ENCODE results near the gene GOLGA2. TPM values are rescaled to one million over a fixed set of nuclear protein-coding genes. Genes with fewer than 3 reads are reported as not detected.

Gene GOLGA2
- total and polyA plus RNA-seq, 2 of the 13 experiments (the other 11 are each of a cell fraction or from before 2014, with no cell fraction given), result 45.3 to 45.8 TPM

DNA sequence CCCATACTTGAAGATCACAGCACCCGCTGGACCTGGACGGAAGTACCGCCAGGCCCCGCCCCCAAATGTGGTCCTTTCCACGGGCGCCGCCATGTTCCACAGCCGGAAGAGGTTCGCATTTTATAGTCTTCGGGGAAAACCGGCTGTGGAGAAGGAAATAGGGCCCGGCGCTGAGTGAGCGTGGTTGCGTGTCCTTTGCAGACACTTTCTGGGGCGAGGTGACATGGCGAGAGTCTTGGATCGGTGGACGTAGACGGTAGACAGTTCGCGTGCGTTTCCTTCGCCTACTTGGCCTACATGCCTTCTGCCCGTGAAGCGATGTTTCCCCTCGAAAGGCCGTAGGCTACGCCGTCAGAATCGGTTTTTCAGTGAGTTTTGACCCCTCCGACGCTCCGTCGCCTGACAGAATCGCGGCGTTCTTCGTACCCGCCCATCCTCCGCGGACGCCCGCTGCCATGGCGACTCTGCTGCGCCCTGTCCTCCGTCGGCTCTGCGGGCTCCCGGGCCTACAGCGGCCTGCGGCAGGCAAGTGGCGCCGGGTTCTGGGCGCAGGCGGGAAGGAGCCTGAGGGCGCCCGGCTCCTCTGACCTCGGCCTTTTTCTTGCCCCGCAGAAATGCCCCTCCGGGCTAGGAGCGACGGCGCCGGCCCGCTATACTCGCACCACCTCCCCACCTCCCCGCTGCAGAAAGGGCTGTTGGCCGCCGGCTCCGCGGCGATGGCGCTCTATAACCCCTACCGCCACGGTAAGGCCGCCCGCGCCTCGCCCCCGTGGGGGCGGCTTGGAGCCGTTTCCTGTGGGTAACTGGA lies 46.8 kb upstream of the GOLGA2 start, which contains the start of the genes COQ4 and TRUB2 (continued):
- TF ChIP-seq SMARCE1 (IDR thresholded peaks at IDR 0.05; ENCODE audit: borderline replicate concordance) (no peak), ZSCAN9 (CRISPR knock-in tag; IDR thresholded peaks at IDR 0.05; ENCODE audit: borderline replicate concordance) (no peak; the same call in 1 of the 2 replicates), SP5 (CRISPR knock-in tag; IDR thresholded peaks at IDR 0.05; ENCODE audit: borderline replicate concordance, low read depth) (peak; percentile 14; the same call in 1 of the 2 replicates), ZNF619 (CRISPR knock-in tag; IDR thresholded peaks at IDR 0.05) (0 out of 2 replicates have a peak, but pooled peaks have one; percentile 45), ZNF629 (CRISPR knock-in tag; conservative IDR thresholded peaks at IDR 0.05) (0 out of 2 replicates have a peak, but pooled peaks have one; percentile 12), ZNF841 (CRISPR knock-in tag; IDR thresholded peaks at IDR 0.05; ENCODE audit: borderline replicate concordance) (no peak), CEBPG (CRISPR knock-in tag; IDR thresholded peaks at IDR 0.05) (peak; percentile 40), SALL1 (CRISPR knock-in tag; IDR thresholded peaks at IDR 0.05) (peak; percentile 88), ZNF615 (CRISPR knock-in tag; IDR thresholded peaks at IDR 0.05; ENCODE audit: borderline replicate concordance) (no peak; the same call in none of the 2 replicates), ZKSCAN5 (CRISPR knock-in tag; IDR thresholded peaks at IDR 0.05) (no peak; the same call in 1 of the 2 replicates), ZNF382 (CRISPR knock-in tag; IDR thresholded peaks at IDR 0.05; ENCODE audit: borderline replicate concordance) (no peak), ZNF652 (CRISPR knock-in tag; IDR thresholded peaks at IDR 0.05; ENCODE audit: borderline replicate concordance, low read depth) (peak; percentile 36; the same call in 1 of the 2 replicates), FOSL1 (CRISPR knock-in tag; IDR thresholded peaks at IDR 0.05; ENCODE audit: borderline replicate concordance) (no peak), NCOA5 (CRISPR knock-in tag; IDR thresholded peaks at IDR 0.05) (no peak), ZNF253 (CRISPR knock-in tag; IDR thresholded peaks at IDR 0.05; ENCODE audit: borderline replicate concordance) (no peak), REL (CRISPR knock-in tag; conservative IDR thresholded peaks at IDR 0.05) (no peak), PRMT3 (CRISPR knock-in tag; IDR thresholded peaks at IDR 0.05; ENCODE audit: borderline replicate concordance, low read depth) (no peak)
- TF ChIP-seq, protein P1, sequence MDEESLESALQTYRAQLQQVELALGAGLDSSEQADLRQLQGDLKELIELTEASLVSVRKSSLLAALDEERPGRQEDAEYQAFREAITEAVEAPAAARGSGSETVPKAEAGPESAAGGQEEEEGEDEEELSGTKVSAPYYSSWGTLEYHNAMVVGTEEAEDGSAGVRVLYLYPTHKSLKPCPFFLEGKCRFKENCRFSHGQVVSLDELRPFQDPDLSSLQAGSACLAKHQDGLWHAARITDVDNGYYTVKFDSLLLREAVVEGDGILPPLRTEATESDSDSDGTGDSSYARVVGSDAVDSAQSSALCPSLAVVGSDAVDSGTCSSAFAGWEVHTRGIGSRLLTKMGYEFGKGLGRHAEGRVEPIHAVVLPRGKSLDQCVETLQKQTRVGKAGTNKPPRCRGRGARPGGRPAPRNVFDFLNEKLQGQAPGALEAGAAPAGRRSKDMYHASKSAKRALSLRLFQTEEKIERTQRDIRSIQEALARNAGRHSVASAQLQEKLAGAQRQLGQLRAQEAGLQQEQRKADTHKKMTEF (CRISPR knock-in tag; IDR thresholded peaks at IDR 0.05), result peak; percentile 94
- TF ChIP-seq, protein P2, sequence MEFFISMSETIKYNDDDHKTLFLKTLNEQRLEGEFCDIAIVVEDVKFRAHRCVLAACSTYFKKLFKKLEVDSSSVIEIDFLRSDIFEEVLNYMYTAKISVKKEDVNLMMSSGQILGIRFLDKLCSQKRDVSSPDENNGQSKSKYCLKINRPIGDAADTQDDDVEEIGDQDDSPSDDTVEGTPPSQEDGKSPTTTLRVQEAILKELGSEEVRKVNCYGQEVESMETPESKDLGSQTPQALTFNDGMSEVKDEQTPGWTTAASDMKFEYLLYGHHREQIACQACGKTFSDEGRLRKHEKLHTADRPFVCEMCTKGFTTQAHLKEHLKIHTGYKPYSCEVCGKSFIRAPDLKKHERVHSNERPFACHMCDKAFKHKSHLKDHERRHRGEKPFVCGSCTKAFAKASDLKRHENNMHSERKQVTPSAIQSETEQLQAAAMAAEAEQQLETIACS (CRISPR knock-in tag; IDR thresholded peaks at IDR 0.05), result no peak
- TF ChIP-seq, protein P3, sequence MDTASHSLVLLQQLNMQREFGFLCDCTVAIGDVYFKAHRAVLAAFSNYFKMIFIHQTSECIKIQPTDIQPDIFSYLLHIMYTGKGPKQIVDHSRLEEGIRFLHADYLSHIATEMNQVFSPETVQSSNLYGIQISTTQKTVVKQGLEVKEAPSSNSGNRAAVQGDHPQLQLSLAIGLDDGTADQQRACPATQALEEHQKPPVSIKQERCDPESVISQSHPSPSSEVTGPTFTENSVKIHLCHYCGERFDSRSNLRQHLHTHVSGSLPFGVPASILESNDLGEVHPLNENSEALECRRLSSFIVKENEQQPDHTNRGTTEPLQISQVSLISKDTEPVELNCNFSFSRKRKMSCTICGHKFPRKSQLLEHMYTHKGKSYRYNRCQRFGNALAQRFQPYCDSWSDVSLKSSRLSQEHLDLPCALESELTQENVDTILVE (CRISPR knock-in tag; IDR thresholded peaks at IDR 0.05), result peak; percentile 92
- TF ChIP-seq, protein P4, sequence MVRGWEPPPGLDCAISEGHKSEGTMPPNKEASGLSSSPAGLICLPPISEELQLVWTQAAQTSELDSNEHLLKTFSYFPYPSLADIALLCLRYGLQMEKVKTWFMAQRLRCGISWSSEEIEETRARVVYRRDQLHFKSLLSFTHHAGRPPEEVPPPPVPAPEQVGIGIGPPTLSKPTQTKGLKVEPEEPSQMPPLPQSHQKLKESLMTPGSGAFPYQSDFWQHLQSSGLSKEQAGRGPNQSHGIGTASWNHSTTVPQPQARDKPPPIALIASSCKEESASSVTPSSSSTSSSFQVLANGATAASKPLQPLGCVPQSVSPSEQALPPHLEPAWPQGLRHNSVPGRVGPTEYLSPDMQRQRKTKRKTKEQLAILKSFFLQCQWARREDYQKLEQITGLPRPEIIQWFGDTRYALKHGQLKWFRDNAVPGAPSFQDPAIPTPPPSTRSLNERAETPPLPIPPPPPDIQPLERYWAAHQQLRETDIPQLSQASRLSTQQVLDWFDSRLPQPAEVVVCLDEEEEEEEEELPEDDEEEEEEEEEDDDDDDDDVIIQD (CRISPR knock-in tag; IDR thresholded peaks at IDR 0.05; ENCODE audit: low read depth), result no peak
- TF ChIP-seq, protein P5, sequence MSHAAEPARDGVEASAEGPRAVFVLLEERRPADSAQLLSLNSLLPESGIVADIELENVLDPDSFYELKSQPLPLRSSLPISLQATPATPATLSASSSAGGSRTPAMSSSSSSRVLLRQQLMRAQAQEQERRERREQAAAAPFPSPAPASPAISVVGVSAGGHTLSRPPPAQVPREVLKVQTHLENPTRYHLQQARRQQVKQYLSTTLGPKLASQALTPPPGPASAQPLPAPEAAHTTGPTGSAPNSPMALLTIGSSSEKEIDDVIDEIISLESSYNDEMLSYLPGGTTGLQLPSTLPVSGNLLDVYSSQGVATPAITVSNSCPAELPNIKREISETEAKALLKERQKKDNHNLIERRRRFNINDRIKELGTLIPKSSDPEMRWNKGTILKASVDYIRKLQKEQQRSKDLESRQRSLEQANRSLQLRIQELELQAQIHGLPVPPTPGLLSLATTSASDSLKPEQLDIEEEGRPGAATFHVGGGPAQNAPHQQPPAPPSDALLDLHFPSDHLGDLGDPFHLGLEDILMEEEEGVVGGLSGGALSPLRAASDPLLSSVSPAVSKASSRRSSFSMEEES (CRISPR knock-in tag; IDR thresholded peaks at IDR 0.05), result 0 out of 2 replicates have a peak, but pooled peaks have one; percentile 17

All from HepG2 (cell line).